ENCODE results near the gene GPR150.
"Not testable (repeated sequence)": the region's sequence is repeated elsewhere in the genome, so short reads cannot be mapped to it uniquely, and the experiment has no call there.

The GPR150 gene

DNA sequence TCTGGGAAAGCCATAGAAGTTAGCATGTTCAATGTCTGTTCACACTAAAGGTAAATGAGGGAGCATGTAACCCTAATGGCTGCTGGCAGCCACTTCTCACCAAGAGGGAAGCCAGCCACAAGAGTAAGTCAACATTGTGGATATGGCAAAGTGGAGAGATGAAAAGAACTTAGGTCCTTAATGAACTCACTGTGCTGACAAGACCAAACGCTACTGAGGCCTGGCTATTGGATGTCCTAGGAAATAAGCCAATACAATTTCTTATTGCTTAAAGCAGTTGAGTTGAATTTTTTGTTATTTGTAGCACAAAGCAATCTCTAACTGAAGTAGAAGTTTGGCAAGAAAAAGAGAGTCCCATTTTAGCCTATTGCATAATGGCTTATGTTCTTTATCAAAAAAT lies 6.8 kb downstream of the GPR150 start:
- DNase-seq: no peak

DNA sequence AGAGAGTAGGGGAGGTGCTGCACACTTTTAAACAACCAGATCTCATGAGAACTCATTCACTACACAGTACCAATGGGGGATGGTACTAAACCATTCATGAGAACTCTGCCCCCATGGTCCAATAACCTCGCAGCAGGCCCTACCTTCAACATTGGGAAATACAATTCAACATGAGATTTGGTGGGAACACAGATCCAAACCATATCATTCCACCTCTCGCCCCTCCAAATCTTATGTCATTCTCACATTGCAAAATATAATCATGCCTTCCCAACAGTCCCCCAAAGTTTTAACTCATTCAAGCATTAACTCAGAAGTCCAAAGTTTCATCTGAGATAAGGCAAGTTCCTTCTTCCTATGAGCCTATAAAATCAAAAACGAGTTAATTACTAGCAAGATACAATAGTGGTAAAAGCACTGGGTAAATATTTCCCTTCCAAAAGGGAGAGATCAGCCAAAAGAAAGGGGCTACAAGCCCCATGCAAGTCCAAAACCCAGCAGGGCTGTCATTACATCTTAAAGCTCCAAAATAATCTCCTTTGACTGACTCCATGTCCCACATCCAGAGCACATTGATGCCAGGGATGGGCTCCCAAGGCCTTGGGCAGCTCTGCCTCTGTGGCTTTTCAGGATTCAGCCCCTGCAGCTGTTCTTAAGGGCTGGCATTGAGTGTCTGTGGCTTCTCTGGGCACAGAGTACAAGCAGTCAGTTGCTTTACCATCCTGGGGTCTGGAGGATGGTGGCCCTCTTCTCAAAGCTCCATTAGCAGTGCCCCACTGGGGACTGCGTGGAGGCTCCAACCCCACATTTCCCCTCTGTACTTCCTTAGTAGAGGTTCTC lies 8.3 kb downstream of the GPR150 start:
- no peak for DNase-seq

DNA sequence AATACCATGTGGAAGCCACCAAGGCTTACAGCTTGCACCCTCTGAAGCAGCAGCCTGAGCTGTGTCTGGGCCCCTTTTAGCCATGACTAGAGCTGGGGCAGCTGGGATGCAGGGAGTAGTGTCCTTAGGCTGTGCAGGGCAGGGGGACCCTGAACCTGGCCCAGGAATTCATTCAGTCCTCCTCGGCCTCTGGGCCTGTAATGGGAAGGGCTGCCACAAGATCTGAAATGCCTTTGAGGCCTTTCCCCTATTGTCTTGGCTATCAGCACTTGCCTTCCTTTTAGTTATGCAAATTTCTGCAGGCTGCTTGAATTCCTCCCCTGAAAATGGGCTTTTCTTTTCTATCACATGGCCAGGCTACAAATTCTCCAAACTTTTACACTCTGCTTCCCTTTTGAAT lies 9.0 kb downstream of the GPR150 start:
- no peak for DNase-seq

DNA sequence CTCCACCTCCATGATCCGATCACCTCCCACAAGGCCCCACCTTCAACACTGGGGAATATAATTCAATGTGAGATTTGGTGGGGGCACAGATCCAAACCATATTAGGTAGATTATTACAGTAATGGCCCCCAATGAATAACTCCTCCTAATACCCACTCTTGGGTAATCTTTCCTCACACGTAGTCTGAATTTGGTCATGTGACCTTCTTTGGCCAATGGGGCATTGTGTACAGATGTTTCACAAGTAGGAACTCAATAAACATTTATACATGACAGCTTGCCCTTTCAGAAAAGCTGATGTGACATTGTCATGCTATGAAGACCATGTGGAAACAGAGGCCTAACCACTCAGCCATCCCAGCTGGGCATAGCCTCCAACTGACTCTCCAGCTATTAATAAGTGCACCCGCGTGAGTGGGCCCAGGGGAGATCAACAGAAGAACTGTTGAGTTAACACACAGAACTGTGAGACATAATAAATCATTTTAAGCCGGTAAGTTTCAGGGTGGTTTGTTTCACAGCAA lies 10.6 kb downstream of the GPR150 start:
- no peak for DNase-seq

DNA sequence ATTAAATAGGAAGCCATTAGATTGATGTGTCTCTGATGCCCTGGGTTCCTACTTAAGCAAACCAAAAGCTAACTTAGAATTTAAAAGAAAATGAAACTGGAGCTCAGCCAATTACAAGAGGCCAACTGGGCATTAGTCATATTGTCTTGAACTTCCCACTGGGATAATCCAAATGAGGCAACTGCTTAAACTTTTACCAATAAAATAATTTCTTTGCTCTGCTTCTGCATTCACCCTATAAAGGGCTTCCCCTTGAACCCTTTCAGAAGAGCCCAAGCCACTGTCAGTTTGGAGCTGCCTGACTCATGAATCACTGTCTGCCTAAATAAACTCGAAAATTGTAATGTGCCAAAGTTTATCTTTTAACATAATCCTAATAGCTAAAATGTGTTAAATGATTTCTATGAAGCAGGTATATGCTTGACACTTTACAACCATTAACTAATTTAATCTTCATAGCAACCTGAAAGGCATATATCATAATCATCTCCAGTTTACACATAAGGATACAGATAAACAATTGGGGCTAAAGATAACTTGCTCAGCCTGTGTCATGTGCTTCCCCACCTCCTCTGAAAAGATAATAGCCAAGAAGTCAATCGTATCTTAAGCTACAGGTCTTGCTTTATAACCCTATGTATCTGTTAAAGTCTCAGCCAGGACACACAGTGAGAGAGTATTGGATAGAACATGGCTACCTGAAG lies 11.5 kb downstream of the GPR150 start:
- DNase-seq: no peak

DNA sequence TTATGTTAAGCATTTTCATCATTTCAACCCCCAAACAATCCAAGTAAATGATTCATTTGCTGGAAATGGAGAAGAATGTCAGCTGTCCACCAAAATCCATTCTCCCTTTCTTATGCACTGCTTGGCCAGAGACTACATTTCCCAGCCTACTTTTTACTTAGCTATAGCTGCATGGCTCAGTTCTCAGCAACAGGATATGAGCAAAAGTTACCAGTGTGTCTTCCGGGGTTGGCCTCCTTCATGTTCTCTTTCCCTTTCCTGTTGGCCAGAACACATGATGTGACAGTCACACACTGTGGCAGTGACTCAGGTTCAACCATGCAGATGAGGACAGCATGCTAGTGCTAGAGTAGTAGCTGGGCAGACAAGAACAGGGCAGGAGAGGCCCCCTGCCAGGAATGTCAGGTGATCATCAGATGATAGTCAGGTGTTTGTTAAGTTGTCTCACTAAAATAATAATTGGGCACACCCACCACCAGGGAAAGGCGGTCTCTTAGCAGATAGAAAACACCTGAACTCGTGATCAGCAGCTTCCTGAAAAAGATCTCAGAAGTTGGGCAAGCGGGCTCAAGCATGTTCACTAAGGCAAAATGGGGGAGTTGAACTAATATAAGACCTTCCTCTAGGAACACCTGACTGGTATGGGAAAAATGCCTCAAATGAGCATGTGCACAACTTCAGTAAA lies 12.2 kb downstream of the GPR150 start:
- no peak for DNase-seq

DNA sequence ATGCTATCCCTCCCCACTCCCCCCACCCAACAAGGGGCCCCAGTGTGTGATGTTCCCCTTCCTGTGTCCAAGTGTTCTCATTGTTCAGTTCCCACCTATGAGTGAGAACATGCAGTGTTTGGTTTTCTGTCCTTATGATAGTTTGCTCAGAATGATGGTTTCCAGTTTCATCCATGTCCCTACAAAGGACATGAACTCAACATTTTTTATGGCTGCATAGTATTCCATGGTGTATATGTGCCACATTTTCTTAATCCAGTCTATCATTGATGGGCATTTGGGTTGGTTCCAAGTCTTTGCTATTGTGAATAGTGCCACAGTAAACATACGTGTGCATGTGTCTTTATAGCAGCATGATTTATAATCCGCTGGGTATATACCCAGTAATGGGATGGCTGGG lies 13.1 kb downstream of the GPR150 start:
- DNase-seq: not testable (repeated sequence)

DNA sequence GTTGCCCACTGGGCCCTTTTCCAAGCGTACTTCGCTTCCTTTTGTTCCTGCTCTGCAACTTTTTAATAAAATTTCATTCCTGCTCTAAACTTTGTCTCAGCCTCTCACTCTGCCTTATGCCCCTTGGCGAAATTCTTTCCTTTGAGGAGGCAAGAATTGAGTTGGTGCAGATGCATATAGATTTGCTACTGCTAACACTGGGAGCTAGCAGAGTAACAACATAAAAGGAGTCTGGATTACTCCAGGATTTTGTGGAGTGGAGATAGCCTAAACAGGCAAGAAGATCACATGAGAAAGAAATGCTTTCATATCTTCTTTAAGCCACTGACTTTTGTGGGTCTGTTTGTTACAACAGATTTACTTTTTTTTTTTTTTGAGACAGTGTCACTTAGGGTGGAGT lies 13.8 kb downstream of the GPR150 start:
- DNase-seq: no peak

DNA sequence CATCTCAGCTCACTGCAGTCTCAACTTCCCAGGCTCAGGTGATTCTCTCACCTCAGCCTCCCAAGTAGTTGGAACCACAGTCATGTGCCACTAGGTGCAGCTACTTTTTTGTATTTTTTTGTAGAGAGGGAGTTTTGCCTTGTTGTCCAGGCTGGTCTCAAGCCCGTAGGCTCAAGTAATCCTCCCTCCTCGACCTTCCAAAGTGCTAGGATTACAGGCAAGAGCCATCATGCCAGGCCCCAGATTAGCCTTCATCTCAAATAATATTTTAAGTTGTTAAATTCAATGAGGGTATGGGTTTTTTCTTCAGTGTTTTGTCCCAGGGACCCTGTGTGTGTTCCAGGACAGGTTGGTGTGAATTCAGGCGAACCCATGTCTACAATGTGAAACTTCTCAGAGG lies 14.2 kb downstream of the GPR150 start:
- DNase-seq: no peak

DNA sequence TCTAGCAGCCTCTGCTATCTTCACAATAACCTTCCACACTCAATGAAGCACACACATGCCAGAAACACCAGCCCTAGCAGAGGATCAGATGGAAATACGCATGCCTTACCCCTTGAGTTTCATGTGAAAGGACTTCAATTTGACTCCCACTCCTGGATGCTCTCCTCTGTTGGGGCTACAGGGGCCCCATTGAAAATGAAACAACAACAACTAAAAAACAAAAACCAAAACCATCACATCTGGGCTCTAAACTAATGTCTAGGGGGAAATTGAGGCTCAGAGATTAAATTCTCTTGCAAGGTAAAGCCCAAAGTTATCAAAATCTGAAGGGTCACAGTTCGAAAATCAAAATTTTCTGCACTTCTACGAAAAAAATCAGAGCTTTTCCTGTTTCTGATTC lies 18.7 kb downstream of the GPR150 start:
- DNase-seq: no peak

DNA sequence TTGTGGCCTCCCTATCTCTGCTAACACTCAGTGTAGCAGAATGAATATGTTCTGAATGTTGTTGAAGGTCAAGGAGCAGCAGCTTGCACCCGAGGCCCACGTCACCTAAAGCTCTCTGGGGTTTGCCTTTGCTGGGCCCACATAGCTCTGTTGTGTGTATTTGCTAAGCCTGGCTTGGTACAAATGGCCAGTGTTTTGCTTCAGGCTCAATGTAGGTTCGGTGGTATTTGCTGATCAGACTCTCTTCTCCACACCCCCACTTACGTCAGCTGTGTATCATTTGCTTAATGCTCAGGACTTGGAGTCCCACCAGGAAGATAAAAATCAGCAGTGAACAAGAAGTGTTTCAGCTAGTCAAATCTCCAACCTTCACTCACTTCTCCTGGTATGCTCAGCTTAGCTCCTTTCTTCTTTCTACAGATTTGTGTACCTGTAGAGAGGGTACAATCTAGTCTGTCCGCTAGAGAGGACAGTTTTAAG lies 21.9 kb downstream of the GPR150 start:
- no peak for DNase-seq

DNA sequence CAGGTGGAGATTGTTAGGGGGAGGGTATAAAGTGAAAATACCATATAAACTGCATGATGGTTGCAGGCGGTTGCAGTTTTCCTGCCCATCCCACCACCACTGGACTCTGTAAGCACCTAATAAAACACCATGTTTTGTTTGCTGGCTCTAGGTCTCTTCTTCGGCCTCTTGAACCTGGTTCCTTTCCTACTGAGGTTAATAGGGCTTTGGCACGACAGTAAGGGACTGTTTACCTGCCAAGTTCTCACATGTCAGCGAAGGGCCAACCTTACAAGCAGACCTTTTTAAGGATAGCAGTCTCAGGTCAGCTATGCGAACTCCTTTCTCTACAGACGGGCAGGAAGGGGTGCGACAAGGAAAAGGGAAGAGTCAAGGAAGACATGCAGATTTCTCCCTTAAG lies 23.3 kb downstream of the GPR150 start:
- no peak for DNase-seq

DNA sequence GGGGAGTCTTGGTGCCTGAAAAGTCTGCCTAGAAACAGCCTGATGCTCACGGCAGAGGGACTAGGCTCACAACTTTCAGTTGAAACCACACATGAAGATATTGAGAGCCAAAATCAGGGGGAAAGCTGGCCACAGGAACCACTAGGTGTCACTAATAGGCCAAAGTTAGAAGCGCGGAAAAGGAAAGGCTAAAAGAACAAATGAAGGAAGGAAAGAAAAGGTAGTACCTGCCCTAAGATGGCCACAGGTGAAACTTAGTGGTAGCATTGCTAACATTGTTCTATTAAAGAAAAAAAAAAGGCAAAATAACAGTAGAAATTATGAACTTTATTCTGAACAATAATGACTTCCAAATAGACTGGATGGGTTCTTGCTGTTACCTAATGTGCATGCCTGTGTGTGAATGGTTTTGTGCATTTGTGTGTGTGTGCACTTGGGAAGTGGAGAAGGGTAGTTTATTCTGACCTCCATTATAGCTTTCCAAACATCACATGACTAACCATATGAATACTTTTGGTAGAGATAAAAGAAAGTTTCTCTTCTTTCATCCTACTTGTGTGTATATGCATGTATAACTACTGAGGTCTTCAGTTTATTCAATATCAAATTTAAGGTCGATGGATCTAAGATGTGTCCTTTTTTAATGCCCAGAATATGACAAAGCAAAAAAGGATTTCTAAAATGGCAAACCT lies 24.6 kb downstream of the GPR150 start:
- DNase-seq: peak; percentile 37

DNA sequence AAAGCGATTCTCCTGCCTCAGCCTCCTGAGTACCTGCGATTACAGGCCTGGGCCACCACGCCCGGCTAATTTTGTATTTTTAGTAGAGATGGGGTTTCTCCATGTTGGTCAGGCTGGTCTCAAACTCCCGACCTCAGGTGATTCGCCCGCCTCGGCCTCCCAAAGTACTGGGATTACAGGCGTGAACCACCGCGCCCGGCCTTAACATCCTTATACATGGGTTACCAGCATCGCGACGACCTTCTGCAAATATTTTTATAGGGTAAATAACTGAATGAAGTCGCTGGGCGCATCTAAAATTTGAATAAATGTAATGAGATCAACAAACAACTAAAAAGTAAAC lies 26.3 kb downstream of the GPR150 start:
- DNase-seq: not testable (repeated sequence)

DNA sequence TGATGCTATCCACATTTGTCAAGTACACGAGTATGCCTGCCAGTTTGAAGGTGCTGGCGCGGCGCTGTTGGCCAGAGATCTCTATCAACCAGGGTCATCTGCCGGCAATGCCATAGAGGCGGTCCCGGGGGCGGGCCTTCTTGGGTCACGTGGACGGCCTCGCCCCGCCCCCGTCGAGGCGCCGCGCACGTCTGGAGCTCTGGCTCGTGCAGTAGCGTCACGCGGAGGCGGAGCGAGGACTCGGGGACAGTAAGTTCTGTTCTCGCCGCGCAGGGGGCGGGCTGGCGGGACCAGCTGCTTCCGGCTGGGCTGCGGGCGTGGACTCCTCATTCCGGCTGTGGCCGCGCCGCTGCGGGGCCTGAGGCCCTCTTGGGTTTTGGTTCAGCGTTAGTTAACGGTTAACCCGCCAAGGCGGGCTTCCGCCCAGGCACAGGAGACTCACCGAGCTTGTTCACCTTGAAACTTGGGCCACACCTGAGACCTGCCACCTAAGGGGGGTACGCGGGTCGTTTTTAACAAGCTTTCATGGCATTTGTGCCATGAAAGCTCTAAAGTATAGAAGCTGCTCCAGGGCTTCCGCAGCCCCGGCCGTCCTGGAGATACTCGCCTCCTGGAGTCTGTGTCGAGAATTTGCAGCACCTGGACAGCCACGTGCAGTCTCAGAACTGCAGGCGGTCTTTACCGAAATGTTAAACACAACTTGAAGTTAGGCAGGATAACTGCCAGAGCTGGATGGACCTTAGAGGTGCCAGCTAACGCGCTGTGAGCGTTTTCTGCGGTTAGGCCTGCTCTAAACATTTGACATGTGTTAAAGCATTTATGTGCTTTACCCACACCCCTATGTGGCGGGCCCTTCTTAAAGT lies 26.9 kb downstream of the GPR150 start, which contains the start of gene RFESD:
Gene RFESD (plus strand): TSS at position 209 of the 863 bp plus-strand sequence. CDS start 5,495 bp downstream, outside the sequence.
- peak; percentile 93 for DNase-seq

DNA sequence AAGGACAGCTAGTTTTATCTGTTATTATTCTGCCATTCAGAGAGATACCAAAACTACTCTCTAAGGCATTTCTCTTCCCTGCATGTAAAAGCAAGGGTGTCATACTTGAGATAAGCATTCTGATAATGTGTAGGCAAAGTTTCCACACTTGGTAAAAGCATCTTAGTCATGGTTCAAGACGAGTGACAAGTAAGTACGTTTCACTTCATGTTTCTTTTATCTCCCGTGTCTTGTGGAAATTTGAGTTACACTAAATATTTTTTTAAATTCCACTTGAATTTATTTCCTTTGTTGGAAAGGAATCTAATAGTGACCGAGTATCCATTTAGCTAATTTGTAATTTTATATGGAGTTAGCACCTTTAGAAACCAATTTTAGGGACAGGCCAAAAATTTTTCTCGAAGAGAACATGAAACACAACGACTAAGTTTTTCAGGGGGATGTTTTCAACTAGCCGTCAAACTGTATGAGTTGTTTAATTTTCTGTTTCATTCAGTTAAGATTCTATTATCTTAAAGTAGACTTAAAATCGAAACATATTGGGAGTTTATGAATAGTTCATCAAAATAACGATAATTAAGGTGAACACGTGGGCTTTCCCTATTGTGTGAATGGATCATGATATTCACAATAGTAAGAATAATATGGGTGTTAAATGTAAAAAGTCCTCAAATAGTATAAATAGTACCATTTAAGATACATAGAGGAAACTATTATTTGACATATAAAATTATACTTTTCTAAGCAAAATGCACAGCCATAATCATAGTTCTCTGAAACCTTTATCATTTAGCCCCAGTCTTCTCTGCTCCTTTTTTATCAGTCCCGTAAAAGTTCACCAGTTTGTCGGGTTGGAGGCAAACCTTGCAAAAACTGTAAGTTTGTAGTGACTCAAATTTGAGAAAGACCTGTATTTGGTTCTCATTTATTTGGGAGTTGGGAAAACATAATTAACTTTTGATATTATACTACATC lies 28.3 kb downstream of the GPR150 start:
- no peak for DNase-seq

DNA sequence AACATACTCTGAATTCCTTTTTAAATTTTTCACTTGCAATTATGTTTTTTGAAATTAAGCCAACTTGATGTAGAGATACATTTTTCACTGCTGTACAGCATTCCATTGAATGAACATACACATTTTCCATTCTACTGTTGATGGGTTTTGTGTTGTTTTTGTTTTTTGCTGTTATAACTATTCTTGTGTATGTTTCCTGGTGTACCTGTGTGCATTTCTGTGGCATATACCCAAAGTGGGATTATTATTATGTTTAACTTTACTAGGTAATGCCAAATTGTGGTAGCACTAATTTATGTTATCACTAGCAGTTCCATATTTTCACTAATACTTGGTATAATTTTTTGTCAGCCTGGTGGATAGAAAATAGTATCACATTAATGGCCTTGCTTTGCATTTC lies 29.4 kb downstream of the GPR150 start:
- no peak for DNase-seq

DNA sequence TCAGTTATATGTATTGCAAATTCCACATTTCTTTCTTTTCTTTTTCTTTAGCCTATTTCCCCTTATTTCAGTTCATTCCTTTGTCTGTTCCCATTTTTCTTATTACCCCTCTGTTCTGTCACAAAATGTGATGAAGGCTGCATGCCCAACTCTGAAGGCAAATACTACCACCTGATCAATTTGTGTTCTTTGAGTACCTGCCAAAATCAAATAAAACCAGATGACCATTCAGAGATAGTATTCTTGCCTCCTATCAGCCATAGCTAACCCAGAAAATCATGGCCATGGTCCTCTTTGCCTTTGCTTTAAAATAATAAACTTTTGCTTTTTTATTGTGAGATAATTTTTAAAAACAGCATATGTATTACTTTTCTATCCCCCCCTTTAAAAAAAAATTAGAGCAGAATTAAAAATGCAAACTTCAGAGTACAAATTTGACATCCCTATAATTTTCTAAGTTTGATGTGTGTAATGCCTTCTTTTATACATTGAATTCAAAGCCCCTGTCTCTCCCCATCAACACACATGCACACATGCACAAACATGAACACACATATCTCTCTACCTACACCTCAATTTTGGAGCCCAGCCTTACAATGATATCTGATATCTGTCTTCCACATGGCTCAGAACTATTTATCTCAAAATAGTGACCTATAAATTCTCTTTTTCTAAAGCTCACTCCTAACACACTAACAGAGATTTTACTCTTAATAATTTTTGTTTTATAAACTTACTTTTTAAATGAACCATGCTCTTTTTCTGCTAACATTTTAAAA lies 30.1 kb downstream of the GPR150 start:
- DNase-seq: no peak

DNA sequence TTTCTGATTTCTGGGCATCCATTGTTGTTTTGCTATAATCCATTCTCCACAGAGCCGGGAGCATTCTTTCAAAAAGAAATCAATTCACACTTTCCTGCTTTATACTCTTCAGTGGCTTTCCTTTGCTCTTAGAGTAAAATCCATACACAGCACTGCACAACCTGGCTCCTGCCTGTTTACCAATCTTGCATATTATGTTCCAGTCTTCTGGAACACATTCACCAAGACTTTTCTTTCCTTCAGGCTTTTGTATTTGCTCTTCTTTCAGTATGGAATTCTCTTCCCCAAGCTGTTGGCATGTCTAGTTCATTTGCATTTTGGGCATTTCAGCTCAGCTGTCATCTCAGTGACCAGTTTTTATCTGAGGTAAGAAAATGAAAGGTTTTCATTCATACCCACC lies 33.0 kb downstream of the GPR150 start:
- DNase-seq: no peak

DNA sequence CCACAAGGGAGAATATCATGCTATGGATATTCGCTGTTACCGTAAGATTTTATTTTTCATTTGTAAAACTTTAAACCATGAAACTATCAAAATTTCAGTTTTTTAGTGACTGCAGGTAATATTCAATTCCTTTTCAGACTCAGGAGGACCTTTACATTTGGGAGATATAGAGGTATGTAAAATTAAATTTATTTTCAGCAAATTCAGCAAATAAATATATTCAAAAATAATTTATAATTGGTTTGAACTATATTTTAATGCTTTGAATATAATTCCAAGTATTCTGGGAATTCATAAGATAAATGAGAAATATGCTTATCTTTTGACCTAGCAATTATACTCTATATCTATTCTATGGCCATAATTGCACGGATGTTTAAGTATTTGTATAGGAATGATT lies 34.3 kb downstream of the GPR150 start:
- DNase-seq: no peak
